TTC549 (cell line): ENCODE results near the gene FBXL16.
"Not testable (repeated sequence)": the region's sequence is repeated elsewhere in the genome, so short reads cannot be mapped to it uniquely, and the experiment has no call there.

Experiments
- FAIRE-seq: peaks from 2 replicates; lab custom pipeline; 2012; peaks lifted over from hg19 to GRCh38; lab: Jason Lieb, UNC

The FBXL16 gene

GRCh38 chr16:705431-706188 lies at the start of gene FBXL16:
Gene FBXL16 (minus strand): TSS chr16:705801. CDS start chr16:697405, 8,396 bp downstream.
- no peak for FAIRE-seq

DNA sequence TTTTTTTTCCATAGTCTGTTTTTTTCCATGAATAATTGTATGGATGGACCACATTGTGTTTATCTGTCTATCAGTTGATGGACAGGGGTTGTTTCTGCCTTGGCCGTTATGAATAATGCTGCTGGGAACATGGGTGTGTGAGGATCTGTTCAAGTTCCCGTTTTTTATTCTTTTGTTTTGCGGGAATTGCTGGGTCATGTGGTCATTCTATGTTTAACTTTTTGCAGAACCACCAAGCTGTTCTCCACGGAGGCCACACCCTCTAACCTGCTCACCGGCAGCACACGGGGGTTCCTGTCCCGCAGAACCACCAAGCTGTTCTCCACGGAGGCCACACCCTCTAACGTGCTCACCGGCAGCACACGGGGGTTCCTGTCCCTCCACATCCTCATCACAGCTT lies 49.1 kb upstream of the FBXL16 start:
- no peak for FAIRE-seq

DNA sequence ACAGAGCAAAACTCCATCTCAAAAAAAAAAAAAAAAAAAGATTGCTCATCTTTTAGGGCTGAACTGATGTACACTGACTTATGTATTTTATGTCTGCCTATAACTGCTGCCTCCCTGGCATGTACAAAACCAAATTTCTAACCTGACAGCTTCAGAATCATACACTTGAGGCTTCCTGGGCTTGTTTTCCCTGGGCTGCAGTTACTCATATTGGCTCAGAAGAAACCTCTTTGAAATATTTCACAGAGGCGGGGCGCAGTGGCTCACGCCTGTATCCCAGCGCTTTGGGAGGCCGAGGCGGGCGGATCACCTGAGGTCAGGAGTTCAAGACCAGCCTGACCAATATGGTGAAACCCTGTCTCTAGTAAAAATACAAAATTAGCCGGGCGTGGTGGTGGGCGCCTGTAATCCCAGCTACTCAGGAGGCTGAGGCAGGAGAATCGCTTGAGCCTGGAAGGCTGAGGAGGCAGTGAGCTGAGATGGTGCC lies 48.6 kb upstream of the FBXL16 start:
- FAIRE-seq = not testable (repeated sequence)

- no peak for FAIRE-seq
Measured at GRCh38 chr16:752007-752312, 46.4 kb upstream of the FBXL16 start.

- no peak for FAIRE-seq
Measured at GRCh38 chr16:751152-752006, 45.8 kb upstream of the FBXL16 start.

DNA sequence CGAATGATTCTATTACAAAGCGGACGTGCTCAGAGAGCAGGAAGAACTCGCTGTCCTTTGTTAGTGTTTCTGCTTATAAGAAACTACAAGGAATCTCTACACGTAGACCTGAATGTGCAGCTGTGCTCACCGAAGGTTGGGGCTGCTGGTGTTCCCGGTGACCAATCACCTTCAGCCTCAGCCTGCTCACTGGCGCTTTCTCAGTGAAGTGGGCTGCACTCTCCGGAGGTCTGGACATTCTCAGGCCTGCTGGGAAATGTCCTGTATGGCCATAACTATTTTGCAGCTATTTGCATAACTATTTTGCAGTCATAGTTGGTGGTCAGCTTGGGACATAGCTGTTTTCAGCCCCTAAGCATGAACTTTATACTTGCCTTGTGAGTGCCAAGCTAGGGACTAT lies 44.9 kb upstream of the FBXL16 start:
- FAIRE-seq = no peak

- FAIRE-seq = no peak
Measured at GRCh38 chr16:749010-749409, 43.4 kb upstream of the FBXL16 start.

DNA sequence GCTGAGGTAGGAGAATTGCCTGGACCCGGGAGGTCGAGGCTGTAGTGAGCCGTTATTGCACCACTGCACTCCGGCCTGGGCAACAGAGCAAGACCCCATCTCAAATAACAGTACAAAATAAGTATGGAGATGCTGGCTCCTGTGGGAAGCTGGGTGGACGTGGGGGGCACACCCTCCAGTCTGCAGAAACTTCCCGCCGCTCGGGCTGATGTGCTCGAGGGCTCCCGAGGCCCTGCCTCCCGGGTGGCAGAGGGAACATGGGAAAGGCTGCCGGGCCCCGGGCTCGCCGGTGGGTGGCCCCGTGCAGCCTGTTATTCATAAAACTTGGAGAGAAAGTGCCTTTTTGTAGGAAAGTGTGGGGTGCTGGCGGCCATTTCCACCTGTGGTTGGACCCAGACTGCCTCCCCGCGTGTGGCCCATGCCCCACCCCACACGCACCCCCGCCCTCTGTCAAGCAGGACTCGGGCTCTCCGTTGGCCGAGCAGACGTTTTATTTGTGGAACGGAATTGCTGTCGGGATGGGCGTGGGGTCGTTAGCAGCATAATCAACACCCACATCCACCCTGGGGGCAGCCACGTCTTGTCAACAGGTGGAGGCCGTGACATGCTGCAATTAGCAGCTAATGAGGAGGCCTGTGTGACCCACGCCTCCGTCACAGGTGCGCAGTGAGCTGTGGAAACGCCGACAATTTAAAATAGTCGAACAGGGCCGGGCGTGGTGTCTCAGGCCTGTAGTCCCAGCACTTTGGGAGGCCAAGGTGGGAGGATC lies 42.6 kb upstream of the FBXL16 start:
- no peak for FAIRE-seq

- no peak for FAIRE-seq
Measured at GRCh38 chr16:746637-747036, 41.0 kb upstream of the FBXL16 start.

DNA sequence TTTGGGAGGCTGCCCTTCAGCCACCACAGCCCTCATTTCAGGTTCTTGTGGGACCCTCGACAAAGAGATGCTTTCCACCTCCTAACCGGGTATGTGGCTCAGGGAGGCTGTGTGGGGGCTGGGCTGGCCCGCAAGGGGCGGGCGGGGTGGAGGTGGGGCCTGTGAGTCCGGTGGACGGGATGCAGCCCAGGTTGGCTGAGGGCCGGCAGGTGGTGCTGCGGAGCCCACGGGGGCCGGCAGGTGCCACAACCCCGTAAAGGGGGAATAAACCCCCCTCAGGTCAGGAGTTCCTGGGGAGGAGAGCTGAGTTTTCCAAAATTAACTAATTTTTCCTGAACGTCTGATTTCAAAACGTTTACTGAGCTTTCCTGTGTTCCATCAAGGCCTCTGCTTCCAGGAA lies 40.1 kb upstream of the FBXL16 start:
- FAIRE-seq = no peak

DNA sequence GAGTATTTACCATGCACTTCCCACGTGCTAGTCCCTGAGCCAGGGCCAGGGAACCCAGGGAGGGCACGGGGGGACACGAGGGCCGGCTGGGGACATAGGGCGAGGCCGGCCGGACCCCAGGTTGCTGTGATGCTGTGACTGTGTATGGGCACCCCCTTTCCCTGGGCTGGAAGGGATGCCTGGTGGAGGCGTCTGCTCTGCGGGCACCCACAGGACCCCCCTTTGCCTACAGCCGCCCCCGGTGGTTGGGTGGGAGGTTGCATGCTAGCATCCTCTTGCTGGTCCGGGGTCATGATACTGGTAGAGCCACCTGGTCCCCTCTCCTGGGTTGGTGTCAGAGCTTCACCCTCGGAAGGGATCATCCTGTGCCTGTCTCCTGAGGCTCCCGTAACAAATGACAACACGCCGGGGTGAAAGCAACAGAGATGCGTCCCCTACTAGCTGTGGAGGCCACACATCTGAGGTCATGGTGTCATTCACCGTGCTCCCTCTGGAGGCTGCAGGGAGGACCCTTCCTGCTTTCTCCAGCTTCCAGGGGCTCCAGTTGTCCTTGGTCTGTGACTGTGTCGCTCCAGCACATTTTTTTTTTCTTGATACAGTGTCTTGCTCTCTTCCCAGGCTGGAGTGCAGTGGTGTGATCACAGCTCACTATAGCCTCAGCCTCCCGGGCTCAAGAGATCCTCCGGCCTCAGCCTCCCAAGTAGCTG lies 38.3 kb upstream of the FBXL16 start:
- FAIRE-seq = no peak

- FAIRE-seq = not testable (repeated sequence)
Measured at GRCh38 chr16:742894-743293, 37.3 kb upstream of the FBXL16 start.

DNA sequence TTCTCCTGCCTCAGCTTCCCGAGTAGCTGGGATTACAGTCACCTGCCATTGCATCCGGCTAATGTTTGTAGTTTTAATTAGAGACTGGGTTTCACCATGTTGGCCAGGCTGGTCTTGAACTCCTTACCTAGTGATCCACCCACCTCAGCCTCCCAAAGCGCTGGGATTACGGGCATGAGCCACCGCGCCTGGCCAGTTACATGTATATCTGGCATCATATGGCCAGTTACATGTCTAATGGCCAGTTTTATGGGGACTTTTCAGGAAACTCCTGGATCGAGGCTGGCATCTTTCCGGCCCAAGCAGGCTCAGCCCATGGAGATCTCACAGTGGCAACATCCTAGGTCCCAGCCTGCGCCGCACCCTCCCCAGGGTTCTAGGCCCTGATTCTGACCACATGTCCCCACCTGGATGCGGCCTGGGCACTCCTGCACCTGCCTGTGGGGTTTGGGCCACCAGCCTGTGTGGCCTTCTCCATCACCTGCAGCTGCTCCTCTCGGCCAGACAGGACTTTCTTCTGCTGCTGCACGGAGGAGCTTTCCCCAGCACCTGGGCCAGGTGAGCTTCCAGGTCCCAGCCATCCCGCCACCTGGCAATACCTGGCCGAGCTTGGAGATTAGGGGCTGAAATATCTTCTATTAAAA lies 36.5 kb upstream of the FBXL16 start:
- FAIRE-seq = no peak

- no peak for FAIRE-seq
Measured at GRCh38 chr16:740764-741505, 35.3 kb upstream of the FBXL16 start, which contains the start of gene CIAO3. Gene CIAO3 (minus strand): TSS chr16:740997. CDS start chr16:740985, 12 bp downstream.

GRCh38 chr16:740459-740763 lies 34.8 kb upstream of the FBXL16 start:
- FAIRE-seq = no peak

- no peak for FAIRE-seq
Measured at GRCh38 chr16:739560-740458, 34.2 kb upstream of the FBXL16 start.

DNA sequence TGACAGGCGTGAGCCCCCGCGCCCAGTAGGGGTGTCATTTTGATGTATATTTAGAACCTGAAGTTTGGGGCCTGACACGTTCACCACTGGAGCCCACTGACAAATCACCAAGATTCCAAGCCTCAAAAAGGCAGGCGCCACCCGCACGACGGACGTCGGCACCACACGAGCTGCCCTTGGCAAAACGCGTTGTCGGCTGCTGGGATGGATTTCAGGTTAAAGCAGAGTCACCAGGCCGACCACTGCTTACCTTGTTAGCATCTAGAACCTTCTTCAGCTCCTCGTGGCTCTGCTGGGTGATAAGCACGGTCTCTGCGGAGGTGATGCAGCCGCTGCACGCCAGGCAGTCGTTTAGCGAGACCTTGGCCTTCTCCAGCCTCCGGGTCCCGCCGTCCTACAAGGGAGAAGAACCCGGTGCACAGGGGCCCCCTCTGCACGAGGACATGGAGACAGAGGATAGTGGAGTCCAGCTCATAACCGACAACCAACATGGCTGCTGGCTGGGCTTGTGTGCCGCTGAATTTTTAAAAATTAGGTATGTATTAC lies 31.4 kb upstream of the FBXL16 start:
- FAIRE-seq = no peak

GRCh38 chr16:735982-736453 lies 30.4 kb upstream of the FBXL16 start:
- FAIRE-seq = no peak
